Kidney epithelial cell (primary cell): ENCODE measurements around the gene CFAP44. TPM values are rescaled to one million over a fixed set of nuclear protein-coding genes. Genes with fewer than 3 reads are reported as not detected.
"Not testable (repeated sequence)": the region's sequence is repeated elsewhere in the genome, so short reads cannot be mapped to it uniquely, and the experiment has no call there.

Experiments used
- DNase-seq: peaks from one replicate; pipeline ENCODE4 v3.0.0-alpha.2; 2010; ENCODE audit warnings: low read depth
- H3K27me3 ChIP-seq: 2 replicates; pipeline ENCODE4 v1.6.0; 2011; ENCODE audit warnings: low read length; ENCODE audit not compliant: control insufficient read depth, insufficient read depth
- H3K36me3 ChIP-seq: 2 replicates; pipeline ENCODE4 v1.5.1; 2011; ENCODE audit warnings: low read length; ENCODE audit not compliant: control insufficient read depth, insufficient read depth
- H3K4me3 ChIP-seq: 2 replicates; pipeline ENCODE4 v1.5.1; 2011; ENCODE audit warnings: low read depth, mild to moderate bottlenecking, control low read depth, low read length
- CTCF ChIP-seq: IDR thresholded peaks from 2 replicates; pipeline ENCODE4 v1.5.1; 2011; ENCODE audit warnings: mild to moderate bottlenecking, moderate library complexity, low read length, control low read depth, inconsistent platforms; ENCODE audit not compliant: insufficient read depth, poor library complexity, severe bottlenecking
- total RNA-seq: library from RNA; depleted of rRNA; stranded (reverse); fragments of >200 nt; gene quantifications from 2 replicates; pipeline ENCODE4 v1.2.3, GENCODE V29; 2015

The CFAP44 gene
- total RNA-seq = 2.4 and 9.9 TPM in 2 replicates

- Histone ChIP-seq H3K27me3 (no peaks in the 10 kb centered on the region), H3K4me3 (peak within 1 kb of the TSS; percentile 17), H3K36me3 (no peaks in the 10 kb centered on the region)
- DNase-seq = no peak
- no peak for TF ChIP-seq CTCF
These were observed at the start of gene CFAP44 for GRCh38 chr3:113441051-113441770. Gene CFAP44 (minus strand): TSS chr3:113441493. CDS start chr3:113433664, 7,829 bp downstream.

GRCh38 chr3:113485161-113485609, 43.9 kb upstream of the CFAP44 start:
- Histone ChIP-seq H3K4me3 (no peak overlapping the region), H3K27me3 (no peaks in the 10 kb centered on the region), H3K36me3 (no peaks in the 10 kb centered on the region)
- no peak for TF ChIP-seq CTCF
- no peak for DNase-seq

- H3K36me3 ChIP-seq = no peaks in the 10 kb centered on the region
- no peak for DNase-seq
- TF ChIP-seq CTCF = no peak
- no peaks in the 10 kb centered on the region for H3K27me3 ChIP-seq
- no peak overlapping the region for H3K4me3 ChIP-seq
These were observed 27.2 kb upstream of the CFAP44 start for GRCh38 chr3:113468539-113468938.

- Histone ChIP-seq H3K36me3 (no peaks in the 10 kb centered on the region), H3K27me3 (no peaks in the 10 kb centered on the region), H3K4me3 (no peak overlapping the region)
- no peak for TF ChIP-seq CTCF
- no peak for DNase-seq
These were observed 20.2 kb upstream of the CFAP44 start for GRCh38 chr3:113461488-113461887.

- not testable (repeated sequence) for H3K27me3 ChIP-seq, H3K4me3 ChIP-seq, DNase-seq, H3K36me3 ChIP-seq
These were observed 17.3 kb upstream of the CFAP44 start for GRCh38 chr3:113458554-113458953.

GRCh38 chr3:113455446-113455845, 14.2 kb upstream of the CFAP44 start:
- no peak for DNase-seq
- Histone ChIP-seq H3K27me3 (no peaks in the 10 kb centered on the region), H3K36me3 (no peaks in the 10 kb centered on the region), H3K4me3 (no peak overlapping the region)
- TF ChIP-seq CTCF = no peak
